GM20000 (cell line): ENCODE data around the gene NCK2.

Experiments used
- DNase-seq: peaks from one replicate; pipeline ENCODE4 v3.0.0; 2012; ENCODE audit warnings: low spot score
- CTCF ChIP-seq: IDR thresholded peaks from 2 replicates; pipeline ENCODE4 v1.5.1; 2012; ENCODE audit warnings: mild to moderate bottlenecking, control low read depth; ENCODE audit errors: extremely low read depth, missing control alignments

Gene NCK2

GRCh38 chr2:105857076-105857740, 112.5 kb downstream of the NCK2 start:
- no peak for TF ChIP-seq CTCF
- no peak for DNase-seq

- no peak for TF ChIP-seq CTCF
- DNase-seq, result no peak
These were observed 114.4 kb downstream of the NCK2 start for GRCh38 chr2:105858868-105859693.

GRCh38 chr2:105859694-105859951, 114.9 kb downstream of the NCK2 start:
- TF ChIP-seq CTCF, result no peak
- no peak for DNase-seq

- no peak for TF ChIP-seq CTCF
- no peak for DNase-seq
These were observed 115.9 kb downstream of the NCK2 start for GRCh38 chr2:105860567-105860966.

GRCh38 chr2:105861200-105861599, 116.5 kb downstream of the NCK2 start:
- no peak for DNase-seq
- TF ChIP-seq CTCF, result no peak

- TF ChIP-seq CTCF, result no peak
These were observed 118.1 kb downstream of the NCK2 start for GRCh38 chr2:105862843-105863242.

GRCh38 chr2:105864262-105864661, 119.5 kb downstream of the NCK2 start:
- no peak for DNase-seq
- no peak for TF ChIP-seq CTCF

More at GRCh38 chr2:105862843-105863242, 118.1 kb downstream of the NCK2 start:
- no peak for DNase-seq
